Measurements from ENCODE around the gene GPANK1. TPM values are rescaled to one million over a fixed set of nuclear protein-coding genes. Genes with fewer than 3 reads are reported as not detected.

GPANK1 gene
- total and polyA plus RNA-seq, 2 of the 13 experiments (the other 11 are each of a cell fraction or from before 2014, with no cell fraction given), result 15.4 to 22.8 TPM

- TF ChIP-seq ELK4 (CRISPR knock-in tag; IDR thresholded peaks at IDR 0.05; ENCODE audit: borderline replicate concordance) (peak; percentile 91), ZNF264 (CRISPR knock-in tag; IDR thresholded peaks at IDR 0.05) (no peak), ZNF687 (CRISPR knock-in tag; IDR thresholded peaks at IDR 0.05) (peak; percentile 84), AGO2 (optimal IDR thresholded peaks at IDR 0.05; ENCODE audit: low read depth, low read length) (peak; percentile 95), ZNF557 (CRISPR knock-in tag; IDR thresholded peaks at IDR 0.05) (no peak; the same call in 1 of the 2 replicates), MZF1 (CRISPR knock-in tag; IDR thresholded peaks at IDR 0.05; ENCODE audit: borderline replicate concordance) (no peak), FOXA1 (IDR thresholded peaks at IDR 0.05) (no peak), FOXA1 (CRISPR knock-in tag; IDR thresholded peaks at IDR 0.05) (no peak; the same call in 1 of the 2 replicates), RBM39 (IDR thresholded peaks at IDR 0.05; ENCODE audit: low read depth, low read length, poor library complexity, severe bottlenecking) (peak; percentile 97), RBM22 (optimal IDR thresholded peaks at IDR 0.05; ENCODE audit: low read length) (no peak), ZNF878 (CRISPR knock-in tag; IDR thresholded peaks at IDR 0.05) (no peak), ZNF501 (CRISPR knock-in tag; IDR thresholded peaks at IDR 0.05) (no peak; the same call in 1 of the 2 replicates), ZNF354B (CRISPR knock-in tag; IDR thresholded peaks at IDR 0.05) (no peak; the same call in 1 of the 2 replicates), TOE1 (CRISPR knock-in tag; IDR thresholded peaks at IDR 0.05) (no peak), TCF12 (IDR thresholded peaks at IDR 0.05) (no peak), TCF12 (CRISPR knock-in tag; IDR thresholded peaks at IDR 0.05) (no peak; the same call in 1 of the 2 replicates), REPIN1 (CRISPR knock-in tag; IDR thresholded peaks at IDR 0.05; ENCODE audit: borderline replicate concordance, low read depth) (peak; percentile 39), TERF1 (CRISPR knock-in tag; IDR thresholded peaks at IDR 0.05) (no peak), PAF1 (CRISPR knock-in tag; IDR thresholded peaks at IDR 0.05) (no peak), ARNT (IDR thresholded peaks at IDR 0.05) (no peak), MIXL1 (CRISPR knock-in tag; IDR thresholded peaks at IDR 0.05) (peak; percentile 82)
- TF ChIP-seq, protein P1, sequence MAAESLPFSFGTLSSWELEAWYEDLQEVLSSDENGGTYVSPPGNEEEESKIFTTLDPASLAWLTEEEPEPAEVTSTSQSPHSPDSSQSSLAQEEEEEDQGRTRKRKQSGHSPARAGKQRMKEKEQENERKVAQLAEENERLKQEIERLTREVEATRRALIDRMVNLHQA (CRISPR knock-in tag; IDR thresholded peaks at IDR 0.05), result no peak
- TF ChIP-seq, protein P2, sequence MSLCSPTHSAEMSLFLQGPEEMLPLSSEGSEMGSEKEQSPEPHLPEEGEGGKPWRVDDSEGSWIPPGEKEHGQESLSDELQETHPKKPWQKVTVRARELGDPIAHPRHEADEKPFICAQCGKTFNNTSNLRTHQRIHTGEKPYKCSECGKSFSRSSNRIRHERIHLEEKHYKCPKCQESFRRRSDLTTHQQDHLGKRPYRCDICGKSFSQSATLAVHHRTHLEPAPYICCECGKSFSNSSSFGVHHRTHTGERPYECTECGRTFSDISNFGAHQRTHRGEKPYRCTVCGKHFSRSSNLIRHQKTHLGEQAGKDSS (CRISPR knock-in tag; IDR thresholded peaks at IDR 0.05; ENCODE audit: borderline replicate concordance, low read depth), result peak; percentile 85
Measured at GRCh38 chr6:31665501-31666336, 922 bp upstream of the GPANK1 start, which contains the start of gene CSNK2B (continued).

Measured in HepG2 (cell line).